Right lobe of liver (tissue), 6 donors: Measurements from ENCODE around the gene EWSR1. TPM values are rescaled to one million over a fixed set of nuclear protein-coding genes. Genes with fewer than 3 reads are reported as not detected.

Source experiments
- ATAC-seq, 4 donors: fragments of 200-7000 bp; cut with Tn5 transposase; one replicate each; pipeline ENCODE4 v1.9.1; 2020; ENCODE audit warnings: mild to moderate bottlenecking in 4 of 4, moderate library complexity in 4 of 4
- DNase-seq, 3 donors: peaks; one replicate each; pipeline ENCODE4 v3.0.0-alpha.2; 2020
- H3K27ac ChIP-seq, 3 donors: fragments of 200-600 bp; one replicate each; pipeline ENCODE4 v1.8.0; 2022
- H3K27me3 ChIP-seq, 2 donors: fragments of 200-600 bp; one replicate each; pipeline ENCODE4 v1.8.0; 2022
- H3K36me3 ChIP-seq, 4 donors: fragments of 200-600 bp; sonication (generic) in 1 of 4; one replicate each; pipeline versions ENCODE4 v1.5.1 to v1.8.0; 2017 to 2022; ENCODE audit warnings: control low read depth in 1 of 4
- H3K4me1 ChIP-seq, 4 donors: fragments of 200-600 bp; sonication (generic) in 1 of 4; one replicate each; pipeline versions ENCODE4 v1.5.1 to v1.8.0; 2017 to 2022; ENCODE audit warnings: control low read depth in 1 of 4
- H3K4me3 ChIP-seq, 3 donors: fragments of 200-600 bp; one replicate each; pipeline ENCODE4 v1.8.0; 2022
- H3K9me3 ChIP-seq, 4 donors: fragments of 200-600 bp; sonication (generic) in 1 of 4; one replicate each; pipeline versions ENCODE4 v1.5.1 to v1.8.0; 2017 to 2022; ENCODE audit warnings: control low read depth in 1 of 4
- CTCF ChIP-seq, 4 donors: fragments of 200-600 bp in 3 of 4; fragments of 450-650 bp in 1 of 4; IDR thresholded peaks; one replicate each; pipeline versions ENCODE4 v1.5.1 to v1.8.0; 2016 to 2022; ENCODE audit warnings: antibody characterized with exemption in 4 of 4, mild to moderate bottlenecking in 2 of 4
- POLR2A ChIP-seq: fragments of 450-650 bp; IDR thresholded peaks from one replicate; pipeline ENCODE4 v1.6.1; 2017; ENCODE audit warnings: antibody characterized with exemption, mild to moderate bottlenecking
- WGBS: methylation state at CpG from one replicate; pipeline ENCODE4 v1.1.6; 2018; ENCODE audit warnings: low coverage, low lambda C conversion rate; ENCODE audit not compliant: insufficient coverage; ENCODE audit errors: missing lambda C conversion rate; 5-methylcytosine and 5-hydroxymethylcytosine counted together
- intact Hi-C, 2 donors: fragments of 100-400 bp; cut with DNase I; formaldehyde crosslinking; loops; one replicate each; pipeline versions ENCODE4 v1.11.2 to v1.14.1; 2022
- total RNA-seq, 6 experiments: library from RNA; depleted of rRNA in 2 of 6; stranded (reverse); fragments of >200 nt in 2 of 6; fragmentation: NEBNext Ultra II Directional in 3 of 6; extraction: Animal tissue kit (Norgen Biotek cat#: 25700) in 3 of 6; gene quantifications; one replicate each; pipeline versions ENCODE4 v1.1.0 to v1.2.4, GENCODE V29; 2016 to 2023
- donor health status: DM: no; HTN: yes; CAD: no.
- donor health status: DM: no; HTN: no; CAD: no.
- donor health status: DM: no; HTN: no; CAD: no.
- donor health status: DM: no; HTN: yes; CAD: no.
- donor health status: DM: no; HTN: yes; CAD: no.

The EWSR1 gene
- total RNA-seq, 6 experiments from 2014 or later = 75.0 to 112 (median 98.2) TPM

GRCh38 chr22:29272624-29273023 lies 4.6 kb downstream of the EWSR1 start:
- no peak overlapping the region for H3K27ac ChIP-seq
- no peak overlapping the region for H3K4me3 ChIP-seq
- H3K27me3 ChIP-seq = no peaks in the 10 kb centered on the region
- 73% methylated on average over 2 of the region's 2 CpGs for WGBS
- ATAC-seq = no peak
- peaks cover 7 to 52% (median 29%) of the 10 kb centered on the region in 4 donors for H3K36me3 ChIP-seq
- no peaks in the 10 kb centered on the region for H3K9me3 ChIP-seq
- intact Hi-C loops = no loop called here
- no peak for DNase-seq
- TF ChIP-seq POLR2A (no peak), CTCF (IDR thresholded peaks at IDR 0.05) (no peak)
- H3K4me1 ChIP-seq = peaks cover 0 to 67% (median 21%) of the 10 kb centered on the region in 4 donors

- no peak overlapping the region for H3K4me3 ChIP-seq
- H3K4me1 ChIP-seq = peaks cover 0 to 61% (median 21%) of the 10 kb centered on the region in 4 donors
- H3K9me3 ChIP-seq = no peaks in the 10 kb centered on the region
- H3K27me3 ChIP-seq = no peaks in the 10 kb centered on the region
- H3K36me3 ChIP-seq = peaks cover 15 to 78% (median 43%) of the 10 kb centered on the region in 4 donors
- 52% methylated on average over 3 of the region's 3 CpGs for WGBS
- ATAC-seq = peak in 1 of 4 donors; percentile 30
- H3K27ac ChIP-seq = peak overlapping the region in 1 of 3 donors; percentile 19
- TF ChIP-seq POLR2A (no peak), CTCF (IDR thresholded peaks at IDR 0.05) (no peak)
- no peak for DNase-seq
- intact Hi-C loops = no loop called here
Observed at GRCh38 chr22:29275167-29275566, 7.1 kb downstream of the EWSR1 start.

- Histone ChIP-seq H3K4me1 (peaks cover 0 to 59% (median 20%) of the 10 kb centered on the region in 4 donors), H3K36me3 (peaks cover 15 to 86% (median 47%) of the 10 kb centered on the region in 4 donors), H3K4me3 (no peak overlapping the region), H3K27ac (peak overlapping the region in 1 of 3 donors; percentile 19), H3K9me3 (no peaks in the 10 kb centered on the region), H3K27me3 (no peaks in the 10 kb centered on the region)
- intact Hi-C loops = no loop called here
- peak; percentile 69 to 82 (median 74) for ATAC-seq
- TF ChIP-seq POLR2A (no peak), CTCF (IDR thresholded peaks at IDR 0.05) (no peak)
- 14% methylated on average over 3 of the region's 3 CpGs for WGBS
- DNase-seq = no peak
Observed at GRCh38 chr22:29275819-29276565, 7.9 kb downstream of the EWSR1 start.

- WGBS = 100% methylated on average over 1 of the region's 1 CpG
- ATAC-seq (no peak), DNase-seq (no peak)
- H3K9me3 ChIP-seq = no peaks in the 10 kb centered on the region
- no peak overlapping the region for H3K27ac ChIP-seq
- no peak for TF ChIP-seq CTCF (IDR thresholded peaks at IDR 0.05)
- TF ChIP-seq POLR2A = no peak
- no peaks in the 10 kb centered on the region for H3K27me3 ChIP-seq
- peaks cover 15 to 95% (median 54%) of the 10 kb centered on the region in 4 donors for H3K36me3 ChIP-seq
- intact Hi-C loops = no loop called here
- H3K4me1 ChIP-seq = peaks cover 0 to 39% (median 13%) of the 10 kb centered on the region in 4 donors
- H3K4me3 ChIP-seq = no peak overlapping the region
Observed at GRCh38 chr22:29277927-29278326, 9.9 kb downstream of the EWSR1 start.
